HG03342 (cell line): ENCODE measurements around the gene PPIB.

Experiments
- ATAC-seq: cut with Tn5 transposase; IDR thresholded peaks from one replicate; pipeline ENCODE4 v1.9.1; 2021; ENCODE audit warnings: mild to moderate bottlenecking, moderate library complexity; ENCODE audit not compliant: unreplicated experiment

The PPIB gene

GRCh38 chr15:64158363-64159134 is 4.3 kb downstream of the PPIB start:
- ATAC-seq = no peak

GRCh38 chr15:64157599-64158125 is 5.2 kb downstream of the PPIB start:
- ATAC-seq = no peak

GRCh38 chr15:64156652-64157331 is 6.0 kb downstream of the PPIB start:
- ATAC-seq = no peak

- ATAC-seq = no peak
These were observed 6.8 kb downstream of the PPIB start for GRCh38 chr15:64155802-64156651.

GRCh38 chr15:64153480-64154367 is 9.1 kb downstream of the PPIB start:
- peak; percentile 57 for ATAC-seq

- peak; percentile 15 for ATAC-seq
These were observed 10.1 kb downstream of the PPIB start for GRCh38 chr15:64152507-64153387.

GRCh38 chr15:64151727-64152506 is 10.9 kb downstream of the PPIB start, which contains the start of gene SNX22:
Gene SNX22 (plus strand): TSS chr15:64151731. CDS start chr15:64151776, 45 bp downstream.
- no peak for ATAC-seq

- ATAC-seq = no peak
These were observed 12.8 kb downstream of the PPIB start for GRCh38 chr15:64149893-64150578.

- no peak for ATAC-seq
These were observed 13.4 kb downstream of the PPIB start for GRCh38 chr15:64149424-64149823.

GRCh38 chr15:64148581-64148980 is 14.2 kb downstream of the PPIB start:
- no peak for ATAC-seq

GRCh38 chr15:64148168-64148567 is 14.7 kb downstream of the PPIB start:
- ATAC-seq = no peak

GRCh38 chr15:64146885-64147681 is 15.7 kb downstream of the PPIB start:
- no peak for ATAC-seq

GRCh38 chr15:64146520-64146884 is 16.3 kb downstream of the PPIB start:
- no peak for ATAC-seq

- ATAC-seq = no peak
These were observed 16.8 kb downstream of the PPIB start for GRCh38 chr15:64146041-64146440.

- ATAC-seq = peak; percentile 67
These were observed 18.1 kb downstream of the PPIB start for GRCh38 chr15:64144565-64145281.

GRCh38 chr15:64144192-64144564 is 18.6 kb downstream of the PPIB start:
- no peak for ATAC-seq
